ENCODE data around the gene SERPINB12. TPM values are rescaled to one million over a fixed set of nuclear protein-coding genes. Genes with fewer than 3 reads are reported as not detected.

Gene SERPINB12
- total and polyA plus RNA-seq, 10 of the 15 experiments (the other 5 are each of a cell fraction or from before 2014, with no cell fraction given), result not detected

DNA sequence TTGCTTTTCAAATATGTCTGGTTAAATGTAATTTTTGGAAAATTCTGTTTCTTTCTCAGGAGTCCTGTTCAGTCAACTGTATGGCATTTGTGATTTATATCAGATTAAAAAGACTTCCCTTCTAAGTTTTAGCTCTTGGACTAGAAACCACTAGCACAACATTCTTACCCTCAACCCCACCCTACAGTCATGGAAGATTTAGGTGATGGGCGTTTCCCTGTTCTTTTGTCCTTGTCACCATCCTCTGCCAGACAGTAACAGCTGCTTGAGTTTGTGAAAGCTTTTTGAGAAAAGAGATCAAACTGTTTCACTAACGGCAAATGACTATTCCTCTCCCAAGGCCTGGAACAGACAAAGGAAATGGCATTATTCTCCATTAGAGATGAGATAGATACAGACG, 33.6 kb upstream of the SERPINB12 start:
- ChIA-PET SMC1A (ENCODE audit: uncharacterized antibody, unreplicated experiment) (interaction anchor here (1.6 to 4.2 kb wide), 2 partner anchors 9 to 16 kb away, joined by 4 to 18 read pairs; no protein-coding TSS in a partner anchor), RAD21 (ENCODE audit: unreplicated experiment) (interaction anchor here (1.3 kb wide), 1 partner anchor 9 kb away, joined by 5 read pairs; no protein-coding TSS in a partner anchor), CTCF (interaction anchor here (0.7 to 9.3 kb wide), 7 partner anchors 10 to 1378 kb away, joined by 3 to 91 read pairs (median 4); no protein-coding TSS in a partner anchor), POLR2A (no interaction called here)
- Histone ChIP-seq H4K20me1 (ENCODE audit: control insufficient read depth, insufficient read depth) (no peaks in the 10 kb centered on the region), H3K4me2 (ENCODE audit: control insufficient read depth, insufficient read depth) (no peak overlapping the region), H3K9ac (ENCODE audit: control insufficient read depth, insufficient read depth, low read length) (no peak overlapping the region), H3K4me1 (ENCODE audit: control insufficient read depth, insufficient read depth, low read length) (no peaks in the 10 kb centered on the region), H3K79me2 (ENCODE audit: control insufficient read depth, insufficient read depth, low read length) (no peaks in the 10 kb centered on the region), H2AFZ (ENCODE audit: control insufficient read depth, low read depth, low read length) (no peak overlapping the region), H3K27me3 (replicated peaks in 1 of 2; ENCODE audit: control insufficient read depth in 2 of 2, insufficient read depth in 2 of 2, low read length in 1 of 2) (0 out of 4 replicates have a peak, but pooled peaks cover 0 to 1% of the 10 kb centered on the region in 2 experiments), H3K27ac (ENCODE audit: control insufficient read depth, insufficient read depth) (no peak overlapping the region), H3K4me3 (no peak overlapping the region), H3K36me3 (ENCODE audit: control insufficient read depth in 2 of 2, insufficient read depth in 2 of 2, low read length in 1 of 2) (no peaks in the 10 kb centered on the region), H3K9me3 (replicated peaks; ENCODE audit: control insufficient read depth, insufficient read depth, low read length) (no peaks in the 10 kb centered on the region)
- BruUV-seq (replicated peaks), result no TSS peak
- intact Hi-C loops (cut with micrococcal nuclease; ENCODE audit: unreplicated experiment), result no loop called here
- in situ Hi-C loops (cut with MboI), result loop anchor here (25.0 kb wide), 1 partner anchor 479 kb away; no protein-coding TSS in a partner anchor
- WGBS (ENCODE audit: insufficient coverage, insufficient replicate concordance, low lambda C conversion rate, missing lambda C conversion rate), result 2% methylated on average over 3 of the region's 3 CpGs
- FAIRE-seq (no peak), ATAC-seq (no peak), DNase-seq (ENCODE audit: low read depth, low spot score) (no peak)
- no peak for TF ChIP-seq RCOR1 (conservative IDR thresholded peaks at IDR 0.05; ENCODE audit: low read depth, low read length)
- no peak for TF ChIP-seq IRF4 (IDR thresholded peaks at IDR 0.05; ENCODE audit: low read depth, low read length)

DNA sequence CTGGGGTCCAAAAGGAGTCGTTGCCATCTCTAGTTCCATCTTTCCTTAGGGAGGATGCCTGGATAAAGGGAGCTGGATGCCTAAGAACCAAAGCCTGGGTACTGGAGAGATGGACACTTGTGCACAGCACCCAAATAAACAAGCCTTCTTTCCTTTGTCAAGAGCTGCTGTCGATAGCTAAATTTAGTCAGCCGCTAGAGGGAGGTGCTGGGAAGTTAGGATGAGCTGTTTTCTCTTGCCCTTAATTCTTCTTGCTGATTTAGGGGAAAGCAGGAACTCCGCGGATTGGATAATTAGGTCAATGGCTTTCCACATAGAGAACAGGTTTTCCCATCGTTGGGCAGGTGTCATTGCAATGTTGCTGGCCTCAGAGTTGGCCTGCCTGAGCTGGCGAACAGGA, 30.9 kb upstream of the SERPINB12 start:
- 0 out of 4 replicates have a peak, but pooled peaks cover 0 to 1% of the 10 kb centered on the region in 2 experiments for H3K27me3 ChIP-seq (replicated peaks in 1 of 2; ENCODE audit: control insufficient read depth in 2 of 2, insufficient read depth in 2 of 2, low read length in 1 of 2)
- SMC1A ChIA-PET (ENCODE audit: uncharacterized antibody, unreplicated experiment), result interaction anchor here (0.6 to 2.2 kb wide), 10 partner anchors 9 to 531 kb away, joined by 3 to 7 read pairs (median 3); no protein-coding TSS in a partner anchor
- ATAC-seq (peak; percentile 64), DNase-seq (ENCODE audit: low read depth, low spot score) (no peak), FAIRE-seq (peak; percentile 65)
- no peak overlapping the region for H3K9ac ChIP-seq (ENCODE audit: control insufficient read depth, insufficient read depth, low read length)
- no peaks in the 10 kb centered on the region for H3K4me1 ChIP-seq (ENCODE audit: control insufficient read depth, insufficient read depth, low read length)
- no peaks in the 10 kb centered on the region for H3K79me2 ChIP-seq (ENCODE audit: control insufficient read depth, insufficient read depth, low read length)
- RAD21 ChIA-PET (ENCODE audit: unreplicated experiment), result interaction anchor here (1.0 to 10.9 kb wide), 5 partner anchors 15 to 332 kb away, joined by 3 to 149 read pairs (median 4); no protein-coding TSS in a partner anchor
- TF ChIP-seq EED (IDR thresholded peaks at IDR 0.05; ENCODE audit: low read depth) (no peak), SMC3 (IDR thresholded peaks at IDR 0.05; ENCODE audit: borderline replicate concordance, low read length) (peak; percentile 18; the same call in 1 of the 2 replicates), RAD21 (IDR thresholded peaks at IDR 0.05; ENCODE audit: insufficient read depth, low read depth, low read length) (peak; percentile 16; the same call in 1 of the 2 replicates), TCF3 (IDR thresholded peaks at IDR 0.05; ENCODE audit: borderline replicate concordance, insufficient read depth, low read depth, low read length) (no peak)
- TF ChIP-seq, protein P1, sequence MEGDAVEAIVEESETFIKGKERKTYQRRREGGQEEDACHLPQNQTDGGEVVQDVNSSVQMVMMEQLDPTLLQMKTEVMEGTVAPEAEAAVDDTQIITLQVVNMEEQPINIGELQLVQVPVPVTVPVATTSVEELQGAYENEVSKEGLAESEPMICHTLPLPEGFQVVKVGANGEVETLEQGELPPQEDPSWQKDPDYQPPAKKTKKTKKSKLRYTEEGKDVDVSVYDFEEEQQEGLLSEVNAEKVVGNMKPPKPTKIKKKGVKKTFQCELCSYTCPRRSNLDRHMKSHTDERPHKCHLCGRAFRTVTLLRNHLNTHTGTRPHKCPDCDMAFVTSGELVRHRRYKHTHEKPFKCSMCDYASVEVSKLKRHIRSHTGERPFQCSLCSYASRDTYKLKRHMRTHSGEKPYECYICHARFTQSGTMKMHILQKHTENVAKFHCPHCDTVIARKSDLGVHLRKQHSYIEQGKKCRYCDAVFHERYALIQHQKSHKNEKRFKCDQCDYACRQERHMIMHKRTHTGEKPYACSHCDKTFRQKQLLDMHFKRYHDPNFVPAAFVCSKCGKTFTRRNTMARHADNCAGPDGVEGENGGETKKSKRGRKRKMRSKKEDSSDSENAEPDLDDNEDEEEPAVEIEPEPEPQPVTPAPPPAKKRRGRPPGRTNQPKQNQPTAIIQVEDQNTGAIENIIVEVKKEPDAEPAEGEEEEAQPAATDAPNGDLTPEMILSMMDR (IDR thresholded peaks at IDR 0.05 in 2 of 3, conservative IDR thresholded peaks at IDR 0.05 in 1 of 3; ENCODE audit: control insufficient read depth in 2 of 3, extremely low read depth in 1 of 3, insufficient read depth in 1 of 3, low read depth in 3 of 3, low read length in 3 of 3), result peak; percentile 52 to 67 (median 52)
- H3K27ac ChIP-seq (ENCODE audit: control insufficient read depth, insufficient read depth), result no peak overlapping the region
- no peaks in the 10 kb centered on the region for H3K9me3 ChIP-seq (replicated peaks; ENCODE audit: control insufficient read depth, insufficient read depth, low read length)
- no TSS peak for BruUV-seq (replicated peaks)
- no peak overlapping the region for H3K4me3 ChIP-seq
- no peak overlapping the region for H3K4me2 ChIP-seq (ENCODE audit: control insufficient read depth, insufficient read depth)
- CTCF ChIA-PET, result interaction anchor here (0.6 to 9.3 kb wide), 19 partner anchors 7 to 510 kb away, joined by 3 to 91 read pairs (median 4); no protein-coding TSS in a partner anchor
- no peaks in the 10 kb centered on the region for H4K20me1 ChIP-seq (ENCODE audit: control insufficient read depth, insufficient read depth)
- in situ Hi-C loops (cut with MboI) (loop anchor here (25.0 kb wide), 1 partner anchor 476 kb away; no protein-coding TSS in a partner anchor), intact Hi-C loops (cut with micrococcal nuclease; ENCODE audit: unreplicated experiment) (no loop called here)
- WGBS (ENCODE audit: insufficient coverage, insufficient replicate concordance, low lambda C conversion rate, missing lambda C conversion rate), result 35% methylated on average over 7 of the region's 7 CpGs
- POLR2A ChIA-PET, result no interaction called here
- H2AFZ ChIP-seq (ENCODE audit: control insufficient read depth, low read depth, low read length), result no peak overlapping the region
- no peaks in the 10 kb centered on the region for H3K36me3 ChIP-seq (ENCODE audit: control insufficient read depth in 2 of 2, insufficient read depth in 2 of 2, low read length in 1 of 2)

Measured in GM12878 (cell line).